HCT116 (cell line): ENCODE measurements around the gene TMC3. TPM values are rescaled to one million over a fixed set of nuclear protein-coding genes. Genes with fewer than 3 reads are reported as not detected.

Experiments
- ATAC-seq: fragments of 200-7000 bp; cut with Tn5 transposase; 2 replicates; pipeline ENCODE4 v1.9.1; 2020; ENCODE audit warnings: mild to moderate bottlenecking, moderate library complexity
- BruUV-seq: library from RNA; stranded (reverse); fragments of 400-500 nt; replicated peaks from 2 replicates; lab custom pipeline; 2021; lab: Mats Ljungman, UMichigan
- CTCF ChIA-PET: fragments of 300-600 bp; sonication (Branson Sonifier 250); formaldehyde crosslinking; loops from one replicate; lab custom pipeline; 2021; ENCODE audit warnings: antibody characterized with exemption; lab: Charles Lee
- POLR2A ChIA-PET: fragments of 300-600, 350-600 bp; sonication (Branson Sonifier 250); formaldehyde crosslinking; loops from one replicate; lab custom pipeline; 2021; ENCODE audit warnings: antibody characterized with exemption; lab: Charles Lee
- RAD21 ChIA-PET, 2 experiments: fragments of 300-600 bp; sonication (Branson Sonifier 250); formaldehyde crosslinking; loops; one replicate each; lab custom pipeline; 2023; ENCODE audit warnings: low total read pairs in 2 of 2; ENCODE audit not compliant: uncharacterized antibody in 2 of 2, unreplicated experiment in 2 of 2, low non-redundant PET in 1 of 2; lab: Charles Lee
- DNase-seq: peaks from one replicate; pipeline ENCODE4 v3.0.0-alpha.2; 2010; ENCODE audit warnings: low read depth, low spot score
- H2AFZ ChIP-seq: fragments of 200-600 bp; shearing (Covaris generic), sonication (generic); 2 replicates; pipeline ENCODE4 v1.6.1; 2017; ENCODE audit warnings: low read depth, mixed run types, mixed read lengths, antibody characterized with exemption, low read length; ENCODE audit not compliant: poor library complexity, severe bottlenecking
- H3K27ac ChIP-seq: 2 replicates; pipeline ENCODE4 v1.5.1; 2012; ENCODE audit warnings: low read depth, low read length
- H3K27me3 ChIP-seq: fragments of 200-600 bp; sonication (generic); 2 replicates; pipeline ENCODE4 v1.6.1; 2016; ENCODE audit warnings: mixed run types, low read length, mixed read lengths; ENCODE audit not compliant: insufficient read depth
- H3K36me3 ChIP-seq, 2 experiments: fragments of 200-500 bp in 1 of 2; fragments of 200-600 bp in 1 of 2; sonication (Bioruptor generic) in 1 of 2; sonication (generic) in 1 of 2; 2 replicates each; pipeline versions ENCODE4 v1.5.1 to v1.6.1; 2014 to 2016; ENCODE audit warnings: low read length in 2 of 2, inconsistent platforms in 1 of 2, mixed read lengths in 1 of 2, mixed run types in 1 of 2; ENCODE audit not compliant: insufficient read depth in 2 of 2, control insufficient read depth in 1 of 2
- H3K4me1 ChIP-seq, 2 experiments: fragments of 200-600 bp in 1 of 2; sonication (generic) in 1 of 2; 2 replicates each; pipeline versions ENCODE4 v1.5.1 to v1.6.1; 2012 to 2017; ENCODE audit warnings: low read length in 2 of 2, inconsistent platforms in 1 of 2, mild to moderate bottlenecking in 1 of 2, mixed read lengths in 1 of 2, mixed run types in 1 of 2, moderate library complexity in 1 of 2; ENCODE audit not compliant: insufficient read depth in 2 of 2, control insufficient read depth in 1 of 2
- H3K4me2 ChIP-seq: fragments of 200-600 bp; sonication (generic); 2 replicates; pipeline ENCODE4 v1.6.1; 2017; ENCODE audit warnings: mixed run types, low read length, mixed read lengths
- H3K4me3 ChIP-seq, 2 experiments: fragments of 200-600 bp in 1 of 2; sonication (generic) in 1 of 2; replicated peaks in 1 of 2; 2 replicates each; pipeline ENCODE4 v1.5.1; 2011 to 2016; ENCODE audit warnings: low read length in 2 of 2, control low read depth in 1 of 2, low read depth in 1 of 2, mild to moderate bottlenecking in 1 of 2, mixed read lengths in 1 of 2, mixed run types in 1 of 2
- H3K79me2 ChIP-seq: fragments of 200-600 bp; sonication (generic); 2 replicates; pipeline ENCODE4 v1.6.1; 2017; ENCODE audit warnings: mild to moderate bottlenecking, mixed run types, low read length, moderate library complexity, mixed read lengths; ENCODE audit not compliant: insufficient read depth
- H3K9ac ChIP-seq: fragments of 200-600 bp; sonication (generic); 2 replicates; pipeline ENCODE4 v1.6.1; 2016; ENCODE audit warnings: low read length, mixed read lengths
- H3K9me2 ChIP-seq: fragments of 200-600 bp; sonication (generic), shearing (Covaris generic); 2 replicates; pipeline ENCODE4 v1.6.1; 2017; ENCODE audit warnings: mixed run types, mild to moderate bottlenecking, moderate library complexity; ENCODE audit not compliant: insufficient read depth
- H3K9me3 ChIP-seq, 2 experiments: fragments of 200-500 bp in 1 of 2; fragments of 200-600 bp in 1 of 2; sonication (Bioruptor generic) in 1 of 2; sonication (generic) in 1 of 2; 2 replicates each; pipeline ENCODE4 v1.6.1; 2014 to 2017; ENCODE audit warnings: low read length in 2 of 2, mixed read lengths in 2 of 2, inconsistent platforms in 1 of 2, low read depth in 1 of 2, mild to moderate bottlenecking in 1 of 2, mixed run types in 1 of 2, moderate library complexity in 1 of 2; ENCODE audit not compliant: control insufficient read depth in 1 of 2, insufficient read depth in 1 of 2
- H4K20me1 ChIP-seq: fragments of 200-600 bp; sonication (generic), shearing (Covaris generic); 2 replicates; pipeline ENCODE4 v1.6.1; 2017; ENCODE audit warnings: mixed run types, mild to moderate bottlenecking, moderate library complexity; ENCODE audit not compliant: insufficient read depth
- ATF3 ChIP-seq: IDR thresholded peaks from 2 replicates; pipeline ENCODE4 v1.6.1; 2012
- CTCF ChIP-seq, 3 experiments: fragments of 200-600 bp in 1 of 3; sonication (generic) in 1 of 3; IDR thresholded peaks in 2 of 3; conservative IDR thresholded peaks in 1 of 3; 2 replicates each; pipeline ENCODE4 v1.5.1; 2012 to 2017; ENCODE audit warnings: low read depth in 2 of 3, low read length in 2 of 3, antibody characterized with exemption in 1 of 3, borderline replicate concordance in 1 of 3, control low read depth in 1 of 3, mild to moderate bottlenecking in 1 of 3, mixed read lengths in 1 of 3, mixed run types in 1 of 3, moderate library complexity in 1 of 3; ENCODE audit not compliant: insufficient read depth in 1 of 3
- ELF1 ChIP-seq: IDR thresholded peaks from 2 replicates; pipeline ENCODE4 v1.6.1; 2012; ENCODE audit warnings: low read depth, borderline replicate concordance
- EZH2phosphoT487 ChIP-seq: fragments of 200-600 bp; IDR thresholded peaks from 2 replicates; pipeline ENCODE4 v1.6.1; 2018; ENCODE audit warnings: antibody characterized with exemption, borderline replicate concordance
- FOSL1 ChIP-seq: IDR thresholded peaks from 2 replicates; pipeline ENCODE4 v1.6.1; 2012; ENCODE audit warnings: low read depth
- RAD21 ChIP-seq: IDR thresholded peaks from 2 replicates; pipeline ENCODE4 v1.6.1; 2012; ENCODE audit warnings: low read depth, mild to moderate bottlenecking
- REST ChIP-seq: IDR thresholded peaks from 2 replicates; pipeline ENCODE4 v1.6.1; 2012; ENCODE audit warnings: low read depth
- intact Hi-C: fragments of 100-400 bp; cut with micrococcal nuclease; formaldehyde crosslinking; loops from 2 replicates; pipeline ENCODE4 v1.10.0; 2022
- total RNA-seq: library from RNA; stranded (reverse); gene quantifications from one replicate; pipeline ENCODE4 v1.2.1, GENCODE V29; 2021; ENCODE audit not compliant: unreplicated experiment

TMC3 gene
- total RNA-seq, 1 experiment from 2014 or later = not detected

DNA sequence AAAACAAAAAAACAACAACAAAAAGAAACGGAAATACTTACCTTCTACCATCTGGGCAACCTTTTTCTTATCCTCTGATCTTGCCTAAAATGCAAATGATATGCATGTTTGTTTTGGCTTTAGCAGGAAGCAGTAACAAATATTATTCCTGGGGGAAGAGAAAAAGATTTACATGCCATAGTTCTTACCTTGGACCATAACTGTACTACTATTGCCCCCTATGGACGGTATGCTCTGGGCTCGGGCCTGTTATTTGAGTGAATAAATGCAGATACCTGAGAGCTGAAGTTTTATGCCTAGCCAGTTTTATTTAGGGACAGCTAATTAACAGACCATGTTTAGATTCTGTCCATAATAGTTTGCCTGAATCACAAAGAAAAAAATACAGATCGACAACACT, 37.4 kb downstream of the TMC3 start:
- peak; percentile 80 for ATAC-seq
- RAD21 ChIA-PET = interaction anchor here (1.0 to 1.7 kb wide), 2 partner anchors 62 kb away, joined by 6 to 13 read pairs; no protein-coding TSS in a partner anchor
- no TSS peak for BruUV-seq
- no peaks in the 10 kb centered on the region for H3K79me2 ChIP-seq
- H3K4me3 ChIP-seq = no peak overlapping the region
- no peak overlapping the region for H2AFZ ChIP-seq
- H3K9ac ChIP-seq = no peak overlapping the region
- DNase-seq = peak; percentile 3
- intact Hi-C loops = loop anchor here (1.0 kb wide), 2 partner anchors 61 to 64 kb away; no protein-coding TSS in a partner anchor
- TF ChIP-seq ATF3 (no peak), RAD21 (peak; percentile 73), REST (no peak), FOSL1 (no peak), ELF1 (no peak), CTCF (IDR thresholded peaks at IDR 0.05 in 2 of 3, conservative IDR thresholded peaks at IDR 0.05 in 1 of 3; ENCODE audit: borderline replicate concordance in 1 of 3, insufficient read depth in 1 of 3, low read depth in 2 of 3, low read length in 2 of 3) (peak; percentile 48 to 59 (median 59); a peak in 5 of 6 replicates), EZH2phosphoT487 (no peak)
- H3K27ac ChIP-seq = no peak overlapping the region
- H3K27me3 ChIP-seq = no peaks in the 10 kb centered on the region
- CTCF ChIA-PET = interaction anchor here (0.6 to 1.1 kb wide), 6 partner anchors 9 to 230 kb away, joined by 3 to 17 read pairs (median 6); partner anchors contain the start of gene STARD5
- no peaks in the 10 kb centered on the region for H4K20me1 ChIP-seq
- POLR2A ChIA-PET = interaction anchor here (0.6 to 1.6 kb wide), 2 partner anchors 13 to 53 kb away, joined by 3 to 5 read pairs; partner anchors contain the start of gene STARD5
- no peaks in the 10 kb centered on the region for H3K9me2 ChIP-seq
- peaks cover 15 to 16% of the 10 kb centered on the region in 2 experiments for H3K4me1 ChIP-seq
- H3K9me3 ChIP-seq = no peaks in the 10 kb centered on the region
- no peak overlapping the region for H3K4me2 ChIP-seq
- H3K36me3 ChIP-seq = no peaks in the 10 kb centered on the region
